ENCODE data around the gene CCNA1. TPM values are rescaled to one million over a fixed set of nuclear protein-coding genes. Genes with fewer than 3 reads are reported as not detected.

The CCNA1 gene
- total and polyA plus RNA-seq, 2 of the 13 experiments (the other 11 are each of a cell fraction or from before 2014, with no cell fraction given) = not detected

DNA sequence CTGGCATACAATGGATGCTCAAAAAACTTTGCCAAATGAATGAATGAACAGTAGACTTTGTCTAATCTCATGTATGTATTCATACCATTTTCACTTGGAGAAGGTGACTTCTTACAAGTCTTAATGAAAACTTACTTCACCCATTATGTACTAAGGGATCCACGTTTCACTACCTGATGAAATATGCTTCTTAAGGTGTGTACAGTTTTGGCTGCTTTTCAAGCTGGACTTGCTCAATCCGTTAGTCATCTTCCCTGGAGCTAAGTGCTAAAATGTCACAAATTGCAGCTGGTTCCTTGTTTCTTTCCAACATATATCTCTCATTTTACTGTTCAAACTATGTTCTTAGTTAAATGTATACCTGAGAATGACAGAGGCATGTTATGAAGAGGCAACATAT lies 4.2 kb upstream of the CCNA1 start (continued):
- no peak for TF ChIP-seq ZSCAN20 (CRISPR knock-in tag; IDR thresholded peaks at IDR 0.05; ENCODE audit: borderline replicate concordance)
- TF ChIP-seq ZNF788 (CRISPR knock-in tag; IDR thresholded peaks at IDR 0.05; ENCODE audit: borderline replicate concordance) = no peak
- no peak for TF ChIP-seq PLSCR1 (CRISPR knock-in tag; IDR thresholded peaks at IDR 0.05; ENCODE audit: borderline replicate concordance)
- TF ChIP-seq ZNF792 (CRISPR knock-in tag; IDR thresholded peaks at IDR 0.05) = no peak

- H3K4me1 ChIP-seq (ENCODE audit: insufficient read depth, low read length) = no peaks in the 10 kb centered on the region
- ATAC-seq (no peak), FAIRE-seq (no peak), DNase-seq (ENCODE audit: low spot score) (no peak)
- ChIA-PET CTCF (ENCODE audit: low intra/inter-chr PET ratio, low total read pairs) (no interaction called here), POLR2A (no interaction called here)
- intact Hi-C loops (cut with micrococcal nuclease; ENCODE audit: unreplicated experiment) = no loop called here
- no peak overlapping the region for H3K27ac ChIP-seq (ENCODE audit: extremely low read length, insufficient read depth, low read length)
- H3K79me2 ChIP-seq (ENCODE audit: insufficient read depth, low read length) = no peaks in the 10 kb centered on the region
- H2AFZ ChIP-seq (ENCODE audit: low read length) = no peak overlapping the region
- no peak overlapping the region for H3K4me2 ChIP-seq (ENCODE audit: low read depth, low read length)
- H3K9me3 ChIP-seq (ENCODE audit: low read length) = 0 out of 2 replicates have a peak, but pooled peaks cover under 1% of the 10 kb centered on the region
- H4K20me1 ChIP-seq (ENCODE audit: insufficient read depth, low read length) = no peaks in the 10 kb centered on the region
- H3K36me3 ChIP-seq (replicated peaks in 1 of 2; ENCODE audit: control insufficient read depth in 1 of 2, insufficient read depth in 2 of 2, low read length in 2 of 2) = no peaks in the 10 kb centered on the region
- in situ Hi-C loops (cut with HindIII; ENCODE audit: extremely low pct_ligation_motif_present, low pct_unique_long_range_greater_than_20kb) = no loop called here
- peaks cover 2 to 16% of the 10 kb centered on the region in 2 experiments; a peak in 4 of 5 replicates for H3K27me3 ChIP-seq (ENCODE audit: control insufficient read depth in 1 of 2, insufficient read depth in 2 of 2, low read length in 2 of 2)
- no TSS peak for BruUV-seq (replicated peaks)
- 45% methylated on average over 28 of the region's 34 CpGs for WGBS (ENCODE audit: low lambda C conversion rate)
- H3K9ac ChIP-seq (ENCODE audit: insufficient read depth, low read depth, low read length) = no peak overlapping the region
- no peak overlapping the region for H3K4me3 ChIP-seq (replicated peaks in 1 of 3; ENCODE audit: insufficient read depth in 1 of 3, low read depth in 2 of 3, low read length in 3 of 3)
- TF ChIP-seq CENPT (CRISPR knock-in tag; IDR thresholded peaks at IDR 0.05; ENCODE audit: low read depth) = no peak
- TF ChIP-seq CEBPG (CRISPR knock-in tag; IDR thresholded peaks at IDR 0.05) = no peak
- TF ChIP-seq SRSF1 (optimal IDR thresholded peaks at IDR 0.05; ENCODE audit: low read depth, low read length) = no peak
- no peak for TF ChIP-seq SNAPC4 (CRISPR knock-in tag; IDR thresholded peaks at IDR 0.05)
- TF ChIP-seq ZSCAN12 (CRISPR knock-in tag; IDR thresholded peaks at IDR 0.05) = no peak
- no peak for TF ChIP-seq XRCC5 (optimal IDR thresholded peaks at IDR 0.05; ENCODE audit: low read length)
- no peak for TF ChIP-seq NFIB (CRISPR knock-in tag; IDR thresholded peaks at IDR 0.05; ENCODE audit: borderline replicate concordance)
- no peak for TF ChIP-seq PPARG (CRISPR knock-in tag; conservative IDR thresholded peaks at IDR 0.05)
- TF ChIP-seq ZUFSP (CRISPR knock-in tag; IDR thresholded peaks at IDR 0.05; ENCODE audit: borderline replicate concordance) = no peak
- no peak for TF ChIP-seq EP300 (IDR thresholded peaks at IDR 0.05; ENCODE audit: low read depth in 2 of 2, low read length in 2 of 2)
- TF ChIP-seq EP300 (CRISPR knock-in tag; IDR thresholded peaks at IDR 0.05; ENCODE audit: borderline replicate concordance) = no peak
These were observed 1.8 kb upstream of the CCNA1 start for GRCh38 chr13:36430247-36431203.

Measured in HepG2 (cell line).